Neural crest cell (in vitro differentiated cells): ENCODE data around the gene ARHGAP23. TPM values are rescaled to one million over a fixed set of nuclear protein-coding genes. Genes with fewer than 3 reads are reported as not detected.

Source experiments
- DNase-seq: peaks from one replicate; pipeline ENCODE4 v3.0.0; 2021; ENCODE audit warnings: low read depth, mixed read lengths, low spot score
- H3K27ac Mint-ChIP-seq: one replicate; pipeline ENCODE4 v1.8.0; 2021; ENCODE audit warnings: mild to moderate bottlenecking, mixed read lengths; ENCODE audit not compliant: unreplicated experiment
- H3K27me3 Mint-ChIP-seq: 2 replicates; pipeline ENCODE4 v1.8.0; 2021; ENCODE audit warnings: low read depth, mild to moderate bottlenecking, mixed read lengths
- H3K36me3 Mint-ChIP-seq: 2 replicates; pipeline ENCODE4 v1.8.0; 2021; ENCODE audit warnings: low read depth, mild to moderate bottlenecking, mixed read lengths
- H3K4me1 Mint-ChIP-seq: 2 replicates; pipeline ENCODE4 v1.8.0; 2021; ENCODE audit warnings: mixed read lengths
- H3K4me3 Mint-ChIP-seq: one replicate; pipeline ENCODE4 v1.8.0; 2021; ENCODE audit warnings: mild to moderate bottlenecking, mixed read lengths
- H3K9me3 Mint-ChIP-seq: 2 replicates; pipeline ENCODE4 v1.8.0; 2021; ENCODE audit warnings: mixed read lengths
- CTCF ChIP-seq: fragments of 200-600 bp; sonication (generic); conservative IDR thresholded peaks from 2 replicates; pipeline ENCODE4 v1.5.0; 2021; ENCODE audit warnings: antibody characterized with exemption, mild to moderate bottlenecking
- total RNA-seq: library from RNA; stranded (reverse); gene quantifications from 2 replicates; pipeline ENCODE4 v1.2.1, GENCODE V29; 2021

ARHGAP23 gene
- total RNA-seq, 1 donor from 2014 or later, result 30.0 TPM

- H3K9me3 Mint-ChIP-seq, result no peaks in the 10 kb centered on the region
- H3K4me3 Mint-ChIP-seq, result peak overlapping the region; percentile 81
- no peak overlapping the region for H3K27ac Mint-ChIP-seq
- H3K36me3 Mint-ChIP-seq, result no peaks in the 10 kb centered on the region
- peaks cover 65% of the 10 kb centered on the region for H3K4me1 Mint-ChIP-seq
- no peak for DNase-seq
- TF ChIP-seq CTCF, result no peak
- H3K27me3 Mint-ChIP-seq, result peaks cover 36% of the 10 kb centered on the region
Measured at GRCh38 chr17:38452719-38453118, 24.5 kb downstream of the ARHGAP23 start.

- no peak for TF ChIP-seq CTCF
- Mint-ChIP-seq H3K27me3 (peaks cover 36% of the 10 kb centered on the region), H3K4me1 (peaks cover 68% of the 10 kb centered on the region), H3K9me3 (no peaks in the 10 kb centered on the region), H3K27ac (no peak overlapping the region), H3K36me3 (no peaks in the 10 kb centered on the region), H3K4me3 (peak overlapping the region; percentile 80)
- no peak for DNase-seq
Measured at GRCh38 chr17:38453951-38454421, 25.7 kb downstream of the ARHGAP23 start.

GRCh38 chr17:38454532-38454931 lies 26.3 kb downstream of the ARHGAP23 start:
- Mint-ChIP-seq H3K27ac (no peak overlapping the region), H3K9me3 (no peaks in the 10 kb centered on the region), H3K27me3 (peaks cover 36% of the 10 kb centered on the region), H3K36me3 (no peaks in the 10 kb centered on the region), H3K4me1 (peaks cover 67% of the 10 kb centered on the region), H3K4me3 (peak overlapping the region; percentile 80)
- TF ChIP-seq CTCF, result no peak
- no peak for DNase-seq

GRCh38 chr17:38455288-38455915 lies 27.1 kb downstream of the ARHGAP23 start:
- DNase-seq, result no peak
- no peaks in the 10 kb centered on the region for H3K9me3 Mint-ChIP-seq
- H3K36me3 Mint-ChIP-seq, result no peaks in the 10 kb centered on the region
- TF ChIP-seq CTCF, result no peak
- H3K4me3 Mint-ChIP-seq, result peak overlapping the region; percentile 82
- H3K27ac Mint-ChIP-seq, result no peak overlapping the region
- peaks cover 36% of the 10 kb centered on the region for H3K27me3 Mint-ChIP-seq
- peaks cover 65% of the 10 kb centered on the region for H3K4me1 Mint-ChIP-seq

- peaks cover 36% of the 10 kb centered on the region for H3K27me3 Mint-ChIP-seq
- no peak for DNase-seq
- H3K9me3 Mint-ChIP-seq, result no peaks in the 10 kb centered on the region
- peaks cover 62% of the 10 kb centered on the region for H3K4me1 Mint-ChIP-seq
- H3K27ac Mint-ChIP-seq, result peak overlapping the region; percentile 92
- TF ChIP-seq CTCF, result peak; percentile 38
- H3K4me3 Mint-ChIP-seq, result peak overlapping the region; percentile 82
- no peaks in the 10 kb centered on the region for H3K36me3 Mint-ChIP-seq
Measured at GRCh38 chr17:38456031-38456815, 28.0 kb downstream of the ARHGAP23 start.
